Choroid plexus epithelial cell (primary cell): ENCODE data around the gene SLC25A19.
"Not testable (repeated sequence)": the region's sequence is repeated elsewhere in the genome, so short reads cannot be mapped to it uniquely, and the experiment has no call there.

Experiments
- DNase-seq: peaks from one replicate; pipeline ENCODE4 v3.0.0-alpha.2; 2010; ENCODE audit warnings: low read depth
- H3K4me3 ChIP-seq: 2 replicates; pipeline ENCODE4 v1.5.1; 2011; ENCODE audit warnings: low read depth, mild to moderate bottlenecking, control low read depth, low read length, moderate library complexity
- TF ChIP-seq, protein P1 (sequence below): conservative IDR thresholded peaks from 2 replicates; pipeline ENCODE4 v1.5.1; 2011; ENCODE audit warnings: low read depth, mild to moderate bottlenecking, control low read depth, inconsistent platforms, low read length, moderate library complexity

Gene SLC25A19

DNA sequence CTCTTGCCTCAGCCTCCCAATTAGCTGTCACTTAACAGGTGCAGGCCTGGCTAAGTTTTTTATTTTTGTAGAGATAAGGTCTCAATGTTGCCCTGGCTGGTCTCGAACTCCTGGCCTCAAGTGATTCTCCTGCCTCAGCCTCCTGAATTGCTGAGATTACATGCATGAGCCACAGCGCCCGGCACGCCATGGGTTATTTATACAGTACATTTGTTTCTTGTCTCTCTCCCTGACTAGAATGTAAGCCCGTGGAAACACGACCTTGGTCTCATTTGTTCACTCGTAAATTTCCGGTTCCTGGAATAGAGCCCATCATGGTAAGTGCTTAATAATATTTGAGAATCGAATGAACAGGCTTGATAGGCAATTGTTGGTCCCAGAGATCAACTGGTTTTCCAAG lies 2.0 kb downstream of the SLC25A19 start:
- DNase-seq, result no peak
- TF ChIP-seq, protein P1, sequence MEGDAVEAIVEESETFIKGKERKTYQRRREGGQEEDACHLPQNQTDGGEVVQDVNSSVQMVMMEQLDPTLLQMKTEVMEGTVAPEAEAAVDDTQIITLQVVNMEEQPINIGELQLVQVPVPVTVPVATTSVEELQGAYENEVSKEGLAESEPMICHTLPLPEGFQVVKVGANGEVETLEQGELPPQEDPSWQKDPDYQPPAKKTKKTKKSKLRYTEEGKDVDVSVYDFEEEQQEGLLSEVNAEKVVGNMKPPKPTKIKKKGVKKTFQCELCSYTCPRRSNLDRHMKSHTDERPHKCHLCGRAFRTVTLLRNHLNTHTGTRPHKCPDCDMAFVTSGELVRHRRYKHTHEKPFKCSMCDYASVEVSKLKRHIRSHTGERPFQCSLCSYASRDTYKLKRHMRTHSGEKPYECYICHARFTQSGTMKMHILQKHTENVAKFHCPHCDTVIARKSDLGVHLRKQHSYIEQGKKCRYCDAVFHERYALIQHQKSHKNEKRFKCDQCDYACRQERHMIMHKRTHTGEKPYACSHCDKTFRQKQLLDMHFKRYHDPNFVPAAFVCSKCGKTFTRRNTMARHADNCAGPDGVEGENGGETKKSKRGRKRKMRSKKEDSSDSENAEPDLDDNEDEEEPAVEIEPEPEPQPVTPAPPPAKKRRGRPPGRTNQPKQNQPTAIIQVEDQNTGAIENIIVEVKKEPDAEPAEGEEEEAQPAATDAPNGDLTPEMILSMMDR, result no peak

DNA sequence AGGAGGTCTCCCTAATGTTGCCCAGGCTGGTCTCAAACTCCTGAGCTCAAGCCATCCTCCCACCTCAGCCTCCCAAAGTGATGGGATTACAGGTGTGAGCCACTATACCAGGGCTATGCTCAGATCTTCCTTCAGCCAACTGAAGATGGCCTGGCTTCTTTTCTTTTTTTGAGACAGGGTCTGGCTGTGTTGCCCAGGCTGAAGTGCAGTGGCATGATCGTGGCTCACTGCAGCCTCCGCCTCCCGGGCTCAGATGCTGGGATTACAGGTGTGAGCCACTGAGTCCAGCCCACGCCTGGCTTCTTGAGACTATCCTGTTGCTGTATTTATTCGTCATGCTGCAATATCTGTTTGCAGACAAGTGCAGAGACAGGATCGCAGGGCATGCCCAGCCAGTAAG lies 4.1 kb downstream of the SLC25A19 start:
- DNase-seq, result no peak
- H3K4me3 ChIP-seq, result no peak overlapping the region
- TF ChIP-seq, protein P1, result no peak

More for the DNA sequence above, 2.0 kb downstream of the SLC25A19 start:
- H3K4me3 ChIP-seq, result no peak overlapping the region

DNA sequence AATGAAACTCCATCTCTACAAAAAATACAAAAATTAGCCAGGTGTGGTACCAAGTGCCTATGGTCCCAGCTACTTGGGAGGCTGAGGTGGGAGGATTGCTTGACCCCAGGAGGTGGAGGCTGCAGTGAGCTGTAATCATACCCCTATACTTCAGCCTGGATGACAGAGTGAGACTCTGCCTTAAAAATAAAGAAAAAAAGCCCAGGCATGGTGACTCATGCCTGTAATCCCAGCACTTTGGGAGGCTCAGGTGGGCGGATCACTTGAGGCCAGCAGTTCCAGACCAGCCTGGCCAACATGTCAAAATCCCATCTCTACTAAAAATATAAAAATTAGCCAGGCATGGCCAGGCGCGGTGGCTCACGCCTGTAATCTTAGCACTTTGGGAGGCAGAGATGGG lies 9.0 kb downstream of the SLC25A19 start:
- DNase-seq, H3K4me3 ChIP-seq: not testable (repeated sequence)

DNA sequence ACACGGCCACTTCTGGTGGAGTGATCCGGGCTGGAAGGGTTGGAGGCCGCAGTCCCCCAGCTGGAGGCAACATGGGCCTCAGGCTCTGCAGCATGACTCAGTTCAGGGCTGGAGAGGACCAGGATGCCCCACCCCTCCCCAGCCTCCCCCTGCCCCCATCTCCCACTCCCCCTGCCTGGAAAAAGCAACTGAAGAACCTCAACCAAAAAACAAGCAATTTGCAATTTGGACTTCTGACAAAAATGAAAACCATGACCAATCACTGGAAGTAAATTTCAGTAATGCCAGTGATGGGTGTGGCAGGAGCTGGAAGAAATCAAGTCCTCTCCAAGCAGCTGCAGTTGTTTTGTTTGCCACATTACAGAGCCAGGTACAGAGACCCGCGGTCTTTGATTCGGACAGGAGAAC lies 11.6 kb downstream of the SLC25A19 start:
- no peak overlapping the region for H3K4me3 ChIP-seq
- DNase-seq, result peak; percentile 39
- TF ChIP-seq, protein P1, result no peak

DNA sequence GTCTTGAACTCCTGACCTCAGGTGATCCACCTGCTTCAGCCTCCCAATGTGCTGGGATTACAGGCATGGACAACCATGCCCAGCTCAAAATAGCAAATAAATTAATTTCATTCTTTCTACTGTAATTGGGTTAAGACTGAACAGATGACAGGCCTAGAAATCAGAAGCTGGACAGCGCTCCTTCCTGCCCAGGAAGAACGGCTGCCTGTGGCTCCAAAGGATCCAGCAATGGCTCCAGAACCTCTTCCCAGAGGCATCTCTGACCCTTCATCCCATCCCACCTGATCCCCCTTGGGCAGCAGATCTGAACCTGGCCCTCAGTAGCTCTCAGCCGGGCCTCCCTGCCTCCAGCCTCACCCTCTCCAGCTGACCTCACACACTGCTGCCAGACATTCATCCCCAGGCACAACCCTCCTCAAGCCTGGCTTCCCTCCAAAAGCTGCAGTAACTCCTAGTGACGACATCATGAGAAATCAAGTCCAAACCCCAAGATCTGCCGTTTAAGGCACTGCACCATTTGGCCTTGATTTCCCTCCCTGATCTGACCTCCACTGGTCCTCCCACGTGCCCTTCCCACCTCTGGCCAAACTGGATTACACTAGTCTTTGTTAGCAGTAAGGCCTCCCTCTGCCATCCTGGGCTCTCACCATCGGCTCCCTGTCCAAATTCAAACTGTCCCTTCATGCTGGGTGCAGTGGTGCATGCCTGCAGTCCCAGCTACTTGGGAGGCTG lies 15.1 kb downstream of the SLC25A19 start:
- TF ChIP-seq, protein P1, result no peak
- peak; percentile 60 for DNase-seq
- H3K4me3 ChIP-seq, result no peak overlapping the region

DNA sequence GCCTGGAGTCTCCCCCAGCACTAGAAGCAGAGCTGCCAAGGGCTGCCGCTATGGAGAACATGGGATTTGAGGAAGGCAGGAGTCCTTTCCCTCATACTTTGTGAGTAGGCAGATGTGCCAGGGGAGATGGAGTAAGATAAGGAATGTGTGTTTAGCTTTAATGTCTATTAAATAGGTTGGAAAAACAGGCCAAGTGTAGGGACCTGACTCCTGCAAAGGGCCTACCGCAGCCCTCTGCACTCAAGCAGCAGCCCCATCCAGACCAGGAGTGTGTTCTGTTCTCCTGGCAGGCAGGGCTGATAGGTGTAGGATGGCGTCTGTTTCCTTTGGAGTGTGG lies 16.4 kb downstream of the SLC25A19 start:
- TF ChIP-seq, protein P1, result no peak
- DNase-seq, result no peak
- no peak overlapping the region for H3K4me3 ChIP-seq

DNA sequence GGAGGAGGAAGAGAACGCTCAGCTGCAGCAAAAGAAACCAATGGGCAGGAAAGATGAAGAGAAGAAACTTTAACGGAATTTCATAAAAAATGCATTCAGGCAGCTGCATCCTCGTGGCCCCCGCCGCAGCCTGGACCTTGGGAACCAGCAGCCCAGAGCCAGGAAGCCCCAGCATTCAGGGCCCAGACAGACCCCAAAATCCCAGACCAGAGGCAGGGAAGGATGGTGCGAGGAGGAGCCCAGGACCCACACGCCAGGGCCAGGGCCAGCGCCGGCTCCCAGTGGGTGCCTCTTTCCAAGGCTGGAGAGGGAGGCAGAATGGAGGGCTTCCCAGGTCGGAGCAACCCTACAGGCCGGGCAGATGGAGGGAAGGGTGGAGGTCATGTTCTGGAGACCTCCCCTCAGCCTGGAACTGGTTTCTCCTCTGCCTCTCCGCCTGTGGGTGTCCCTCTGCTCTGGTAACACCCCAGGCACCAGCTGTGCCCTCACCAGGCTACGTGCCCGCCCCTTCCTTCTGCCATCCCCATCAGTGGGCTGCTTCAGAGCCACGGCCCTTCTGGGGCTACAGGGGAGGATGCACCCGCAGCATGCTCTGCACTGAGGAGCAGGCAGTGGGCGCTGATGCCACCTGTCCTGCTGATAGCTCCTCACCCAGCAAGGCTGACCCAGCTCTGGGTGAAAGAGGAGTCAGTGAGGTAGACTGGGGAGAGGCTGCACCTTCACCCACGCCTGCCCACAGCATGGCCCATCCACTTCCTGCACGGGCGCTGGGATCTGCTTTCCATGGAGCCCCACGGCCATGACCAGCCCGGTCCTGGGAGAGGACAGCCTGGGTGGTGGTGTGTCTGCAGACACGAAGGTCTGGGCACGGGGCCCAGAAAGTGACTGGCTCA lies 17.0 kb downstream of the SLC25A19 start:
- TF ChIP-seq, protein P1, result no peak
- H3K4me3 ChIP-seq, result peak overlapping the region; percentile 76
- no peak for DNase-seq
